GM19238 (cell line): ENCODE results near the gene YOD1.

ENCODE experiments used
- DNase-seq: peaks from one replicate; pipeline ENCODE4 v3.0.0; 2011; ENCODE audit warnings: low spot score; ENCODE audit not compliant: insufficient read length

YOD1 gene

GRCh38 chr1:207051191-207051943 lies at the start of gene YOD1:
Gene YOD1 (minus strand): TSS chr1:207051208. CDS start chr1:207051030, 178 bp downstream.
- DNase-seq, result no peak

GRCh38 chr1:207097871-207098324 lies 46.9 kb upstream of the YOD1 start:
- DNase-seq, result peak; percentile 3

- no peak for DNase-seq
These were observed 42.9 kb upstream of the YOD1 start for GRCh38 chr1:207093944-207094343.

- DNase-seq, result no peak
These were observed 40.3 kb upstream of the YOD1 start for GRCh38 chr1:207091200-207091908.

GRCh38 chr1:207089627-207090355 lies 38.8 kb upstream of the YOD1 start:
- no peak for DNase-seq

- DNase-seq, result no peak
These were observed 38.0 kb upstream of the YOD1 start, which contains the start of gene C4BPB for GRCh38 chr1:207088701-207089626. Gene C4BPB (plus strand): TSS chr1:207088860. CDS start chr1:207089532, 672 bp downstream.

- DNase-seq, result no peak
These were observed 37.2 kb upstream of the YOD1 start for GRCh38 chr1:207088161-207088560.

- DNase-seq, result no peak
These were observed 34.9 kb upstream of the YOD1 start for GRCh38 chr1:207085887-207086286.

GRCh38 chr1:207084701-207085180 lies 33.7 kb upstream of the YOD1 start:
- DNase-seq, result peak; percentile 39

GRCh38 chr1:207084232-207084631 lies 33.2 kb upstream of the YOD1 start:
- no peak for DNase-seq

GRCh38 chr1:207081806-207082205 lies 30.8 kb upstream of the YOD1 start:
- DNase-seq, result no peak

- DNase-seq, result no peak
These were observed 30.1 kb upstream of the YOD1 start for GRCh38 chr1:207081088-207081487.

- DNase-seq, result no peak
These were observed 28.8 kb upstream of the YOD1 start for GRCh38 chr1:207079706-207080241.

GRCh38 chr1:207078578-207079132 lies 27.6 kb upstream of the YOD1 start:
- DNase-seq, result no peak

GRCh38 chr1:207077470-207078377 lies 26.7 kb upstream of the YOD1 start:
- DNase-seq, result peak; percentile 35

- no peak for DNase-seq
These were observed 26.0 kb upstream of the YOD1 start for GRCh38 chr1:207077012-207077411.

- DNase-seq, result no peak
These were observed 25.4 kb upstream of the YOD1 start for GRCh38 chr1:207076181-207076955.
